ENCODE results near the gene SLC40A1.

GRCh38 chr2:189522435-189523151, 58.0 kb downstream of the SLC40A1 start:
- TF ChIP-seq CTCF (IDR thresholded peaks at IDR 0.05) (no peak), POLR2A (IDR thresholded peaks at IDR 0.05) (no peak), POLR2AphosphoS5 (IDR thresholded peaks at IDR 0.05) (peak; percentile 42)
